ENCODE measurements around the gene PKHD1.

PKHD1 gene

GRCh38 chr6:51892750-51893149 lies 194.7 kb downstream of the PKHD1 start:
- Histone ChIP-seq H3K27me3 (ENCODE audit: insufficient read depth, poor library complexity, severe bottlenecking) (no peaks in the 10 kb centered on the region), H3K4me3 (replicated peaks; ENCODE audit: insufficient read depth, low read length) (no peak overlapping the region), H3K27ac (replicated peaks) (no peak overlapping the region)
- DNase-seq (ENCODE audit: low read depth in 1 of 2, low spot score in 1 of 2) = no peak
- TF ChIP-seq CTCF (IDR thresholded peaks at IDR 0.05; ENCODE audit: insufficient read depth, low read length) = no peak
- TF ChIP-seq GABPA (IDR thresholded peaks at IDR 0.05; ENCODE audit: low read depth) = no peak
- TF ChIP-seq POLR2AphosphoS5 (IDR thresholded peaks at IDR 0.05; ENCODE audit: low read depth) = no peak
- no peak for TF ChIP-seq SPI1 (IDR thresholded peaks at IDR 0.05; ENCODE audit: borderline replicate concordance, low read depth)
- TF ChIP-seq REST (IDR thresholded peaks at IDR 0.05; ENCODE audit: insufficient replicate concordance, low read depth) = no peak

GRCh38 chr6:51892339-51892738 lies 195.1 kb downstream of the PKHD1 start:
- TF ChIP-seq CTCF (IDR thresholded peaks at IDR 0.05; ENCODE audit: insufficient read depth, low read length) = no peak
- no peak for TF ChIP-seq SPI1 (IDR thresholded peaks at IDR 0.05; ENCODE audit: borderline replicate concordance, low read depth)
- TF ChIP-seq REST (IDR thresholded peaks at IDR 0.05; ENCODE audit: insufficient replicate concordance, low read depth) = no peak
- TF ChIP-seq POLR2AphosphoS5 (IDR thresholded peaks at IDR 0.05; ENCODE audit: low read depth) = no peak
- TF ChIP-seq GABPA (IDR thresholded peaks at IDR 0.05; ENCODE audit: low read depth) = no peak

GRCh38 chr6:51891784-51892183 lies 195.6 kb downstream of the PKHD1 start:
- Histone ChIP-seq H3K27me3 (ENCODE audit: insufficient read depth, poor library complexity, severe bottlenecking) (no peaks in the 10 kb centered on the region), H3K27ac (replicated peaks) (no peak overlapping the region), H3K4me3 (replicated peaks; ENCODE audit: insufficient read depth, low read length) (no peak overlapping the region)
- DNase-seq (ENCODE audit: low read depth in 1 of 2, low spot score in 1 of 2) = no peak
- TF ChIP-seq CTCF (IDR thresholded peaks at IDR 0.05; ENCODE audit: insufficient read depth, low read length) (no peak), REST (IDR thresholded peaks at IDR 0.05; ENCODE audit: insufficient replicate concordance, low read depth) (no peak), GABPA (IDR thresholded peaks at IDR 0.05; ENCODE audit: low read depth) (no peak), POLR2AphosphoS5 (IDR thresholded peaks at IDR 0.05; ENCODE audit: low read depth) (no peak)

More at GRCh38 chr6:51892339-51892738, 195.1 kb downstream of the PKHD1 start:
- Histone ChIP-seq H3K4me3 (replicated peaks; ENCODE audit: insufficient read depth, low read length) (no peak overlapping the region), H3K27ac (replicated peaks) (no peak overlapping the region), H3K27me3 (ENCODE audit: insufficient read depth, poor library complexity, severe bottlenecking) (no peaks in the 10 kb centered on the region)
- no peak for DNase-seq (ENCODE audit: low read depth in 1 of 2, low spot score in 1 of 2)

Data from HL-60 (cell line).